ENCODE measurements around the gene SFRP2.

DNA sequence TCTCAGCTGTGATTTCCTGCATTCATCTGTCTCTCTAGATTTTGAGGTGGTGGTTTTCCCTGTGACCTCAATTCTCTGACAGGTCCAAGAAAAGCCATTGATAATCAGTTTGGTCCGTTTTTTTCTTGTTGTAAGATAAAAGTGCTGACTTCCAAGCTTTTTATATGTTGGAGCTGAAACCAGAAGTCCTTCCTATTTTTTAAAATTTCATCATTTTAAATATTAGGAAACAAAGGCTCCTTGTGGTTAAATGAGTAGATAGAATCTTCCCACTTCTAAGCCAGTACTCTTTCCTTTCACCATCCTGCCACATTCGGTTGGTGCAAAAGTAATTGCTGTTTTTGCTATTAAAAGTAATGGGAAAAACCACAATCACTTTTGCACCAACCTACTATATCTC lies 47.3 kb downstream of the SFRP2 start:
- TF ChIP-seq, protein P1, sequence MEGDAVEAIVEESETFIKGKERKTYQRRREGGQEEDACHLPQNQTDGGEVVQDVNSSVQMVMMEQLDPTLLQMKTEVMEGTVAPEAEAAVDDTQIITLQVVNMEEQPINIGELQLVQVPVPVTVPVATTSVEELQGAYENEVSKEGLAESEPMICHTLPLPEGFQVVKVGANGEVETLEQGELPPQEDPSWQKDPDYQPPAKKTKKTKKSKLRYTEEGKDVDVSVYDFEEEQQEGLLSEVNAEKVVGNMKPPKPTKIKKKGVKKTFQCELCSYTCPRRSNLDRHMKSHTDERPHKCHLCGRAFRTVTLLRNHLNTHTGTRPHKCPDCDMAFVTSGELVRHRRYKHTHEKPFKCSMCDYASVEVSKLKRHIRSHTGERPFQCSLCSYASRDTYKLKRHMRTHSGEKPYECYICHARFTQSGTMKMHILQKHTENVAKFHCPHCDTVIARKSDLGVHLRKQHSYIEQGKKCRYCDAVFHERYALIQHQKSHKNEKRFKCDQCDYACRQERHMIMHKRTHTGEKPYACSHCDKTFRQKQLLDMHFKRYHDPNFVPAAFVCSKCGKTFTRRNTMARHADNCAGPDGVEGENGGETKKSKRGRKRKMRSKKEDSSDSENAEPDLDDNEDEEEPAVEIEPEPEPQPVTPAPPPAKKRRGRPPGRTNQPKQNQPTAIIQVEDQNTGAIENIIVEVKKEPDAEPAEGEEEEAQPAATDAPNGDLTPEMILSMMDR (IDR thresholded peaks at IDR 0.05), result no peak
- no peak for TF ChIP-seq POLR2A (IDR thresholded peaks at IDR 0.05)

All from body of pancreas (tissue), 4 donors.